GM12801 (cell line): ENCODE data around the gene AFF1.

Source experiments
- TF ChIP-seq, protein P1 (sequence below): IDR thresholded peaks from one replicate; pipeline ENCODE4 v1.5.1; 2011; ENCODE audit warnings: control low read depth; ENCODE audit not compliant: insufficient read length; ENCODE audit errors: extremely low read depth

Gene AFF1

GRCh38 chr4:87093443-87094123 lies 158.8 kb downstream of the AFF1 start:
- TF ChIP-seq, protein P1, sequence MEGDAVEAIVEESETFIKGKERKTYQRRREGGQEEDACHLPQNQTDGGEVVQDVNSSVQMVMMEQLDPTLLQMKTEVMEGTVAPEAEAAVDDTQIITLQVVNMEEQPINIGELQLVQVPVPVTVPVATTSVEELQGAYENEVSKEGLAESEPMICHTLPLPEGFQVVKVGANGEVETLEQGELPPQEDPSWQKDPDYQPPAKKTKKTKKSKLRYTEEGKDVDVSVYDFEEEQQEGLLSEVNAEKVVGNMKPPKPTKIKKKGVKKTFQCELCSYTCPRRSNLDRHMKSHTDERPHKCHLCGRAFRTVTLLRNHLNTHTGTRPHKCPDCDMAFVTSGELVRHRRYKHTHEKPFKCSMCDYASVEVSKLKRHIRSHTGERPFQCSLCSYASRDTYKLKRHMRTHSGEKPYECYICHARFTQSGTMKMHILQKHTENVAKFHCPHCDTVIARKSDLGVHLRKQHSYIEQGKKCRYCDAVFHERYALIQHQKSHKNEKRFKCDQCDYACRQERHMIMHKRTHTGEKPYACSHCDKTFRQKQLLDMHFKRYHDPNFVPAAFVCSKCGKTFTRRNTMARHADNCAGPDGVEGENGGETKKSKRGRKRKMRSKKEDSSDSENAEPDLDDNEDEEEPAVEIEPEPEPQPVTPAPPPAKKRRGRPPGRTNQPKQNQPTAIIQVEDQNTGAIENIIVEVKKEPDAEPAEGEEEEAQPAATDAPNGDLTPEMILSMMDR: no peak

DNA sequence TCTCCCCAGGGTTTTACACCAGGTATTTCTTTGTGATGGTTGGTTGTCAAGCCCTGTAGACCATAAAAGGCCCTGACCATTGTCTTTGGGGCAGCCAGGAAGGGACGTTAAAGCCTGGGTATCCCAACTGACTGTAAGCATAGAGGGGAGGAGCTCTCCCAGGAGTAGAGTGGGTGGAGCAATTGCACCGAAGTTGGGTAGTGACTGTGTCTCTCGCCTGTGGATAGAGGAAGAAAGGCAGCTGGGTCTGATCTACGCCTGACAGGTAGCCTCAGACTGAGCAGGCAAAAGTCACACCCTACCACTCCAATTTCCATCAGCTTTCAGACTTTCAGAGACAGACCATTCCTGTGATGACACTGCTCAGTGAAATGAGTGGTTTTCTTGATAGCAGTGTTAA lies 162.3 kb downstream of the AFF1 start:
- TF ChIP-seq, protein P1: no peak

DNA sequence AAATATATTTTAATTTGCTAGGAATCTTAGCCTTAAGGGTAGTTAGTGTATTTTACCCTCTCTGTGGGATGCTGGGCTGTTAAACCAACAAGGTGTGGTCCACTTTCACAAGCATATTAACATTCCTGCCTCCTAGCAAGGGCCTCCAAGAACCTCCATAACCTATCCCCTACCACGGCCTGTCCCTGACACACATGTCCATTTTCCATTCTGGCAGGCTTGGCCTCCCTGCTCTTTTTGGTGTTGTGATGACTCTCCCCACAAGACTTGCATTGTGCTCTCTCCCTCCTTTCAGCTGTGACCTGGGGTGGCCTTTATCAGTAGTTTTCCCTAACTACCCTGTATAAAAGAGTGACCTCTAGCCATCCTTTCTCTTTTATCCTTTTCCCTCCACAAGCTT lies 165.4 kb downstream of the AFF1 start:
- TF ChIP-seq, protein P1: no peak

- TF ChIP-seq, protein P1: no peak
Observed at GRCh38 chr4:87101543-87102199, 166.9 kb downstream of the AFF1 start.

DNA sequence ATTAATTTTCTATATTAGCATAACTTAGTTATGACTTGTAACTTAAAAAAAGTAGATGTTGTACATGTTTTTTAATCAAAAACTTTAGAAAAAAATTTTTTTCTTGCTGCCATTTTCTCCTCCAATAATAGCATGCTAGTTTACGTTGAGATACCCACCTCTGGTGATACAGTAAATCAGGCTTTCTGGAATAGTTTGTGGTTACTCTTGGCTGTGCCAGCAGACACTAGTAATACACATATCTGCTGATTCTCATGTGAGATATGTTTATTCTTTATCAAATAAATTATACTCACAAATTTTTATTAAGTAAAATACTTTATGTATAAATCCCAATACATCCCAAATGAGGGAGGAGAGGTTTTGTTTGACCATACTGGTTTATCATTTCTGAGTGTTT lies 168.3 kb downstream of the AFF1 start:
- TF ChIP-seq, protein P1: no peak

GRCh38 chr4:87103691-87104187 lies 168.9 kb downstream of the AFF1 start:
- TF ChIP-seq, protein P1: no peak

- TF ChIP-seq, protein P1: no peak
Observed at GRCh38 chr4:87105101-87105845, 170.5 kb downstream of the AFF1 start.
